ENCODE results near the gene MOB3A. TPM values are rescaled to one million over a fixed set of nuclear protein-coding genes. Genes with fewer than 3 reads are reported as not detected.

The MOB3A gene
- total and polyA plus RNA-seq, 9 of the 15 experiments (the other 6 are each of a cell fraction or from before 2014, with no cell fraction given), result 1.1 to 24.1 (median 6.0) TPM

GRCh38 chr19:2041683-2042484 is 54.2 kb downstream of the MOB3A start (continued):
- TF ChIP-seq CEBPZ (IDR thresholded peaks at IDR 0.05; ENCODE audit: borderline replicate concordance, low read depth, low read length), result no peak
- TF ChIP-seq ADNP (tag; IDR thresholded peaks at IDR 0.05), result no peak
- no peak for TF ChIP-seq ZFP36 (IDR thresholded peaks at IDR 0.05; ENCODE audit: low read depth, low read length, partially characterized antibody)
- no peak for TF ChIP-seq ZNF644 (tag; IDR thresholded peaks at IDR 0.05; ENCODE audit: low read depth)
- peak; percentile 76 for TF ChIP-seq RBFOX2 (IDR thresholded peaks at IDR 0.05; ENCODE audit: low read depth, low read length)
- no peak for TF ChIP-seq MGA (IDR thresholded peaks at IDR 0.05)
- TF ChIP-seq CBFA2T3 (IDR thresholded peaks at IDR 0.05), result no peak
- TF ChIP-seq SAFB2 (IDR thresholded peaks at IDR 0.05; ENCODE audit: borderline replicate concordance, low read depth, low read length, severe bottlenecking), result no peak
- peak; percentile 28; the same call in 1 of the 2 replicates for TF ChIP-seq ZBTB2 (IDR thresholded peaks at IDR 0.05)
- TF ChIP-seq HCFC1 (IDR thresholded peaks at IDR 0.05; ENCODE audit: low read depth, low read length), result peak; percentile 19; the same call in 1 of the 2 replicates

Measured in K562 (cell line).